Keratinocyte (primary cell): ENCODE results near the gene FGD4. TPM values are rescaled to one million over a fixed set of nuclear protein-coding genes. Genes with fewer than 3 reads are reported as not detected.

Source experiments
- DNase-seq: peaks from one replicate; pipeline ENCODE4 v3.0.0-alpha.2; 2011; ENCODE audit warnings: low read depth, missing footprints, low spot score
- FAIRE-seq: peaks from 2 replicates; lab custom pipeline; 2011; peaks lifted over from hg19 to GRCh38; lab: Jason Lieb, UNC
- H2AFZ ChIP-seq: 2 replicates; pipeline ENCODE4 v1.6.0; 2012; ENCODE audit warnings: low read length, control low read depth, inconsistent platforms; ENCODE audit not compliant: control insufficient read depth
- H3K27ac ChIP-seq: 2 replicates; pipeline ENCODE4 v1.5.1; 2011; ENCODE audit warnings: low read length; ENCODE audit not compliant: control insufficient read depth, insufficient read depth
- H3K27me3 ChIP-seq: 3 replicates; pipeline ENCODE4 v1.6.0; 2011; ENCODE audit warnings: low read length; ENCODE audit not compliant: control insufficient read depth, insufficient read depth; ENCODE audit errors: extremely low read depth
- H3K36me3 ChIP-seq, 2 experiments: 2 replicates in 1 of 2; 3 replicates in 1 of 2; pipeline ENCODE4 v1.5.1; 2011; ENCODE audit warnings: low read length in 2 of 2, mild to moderate bottlenecking in 1 of 2; ENCODE audit not compliant: control insufficient read depth in 2 of 2, insufficient read depth in 2 of 2; ENCODE audit errors: extremely low read depth in 1 of 2
- H3K4me1 ChIP-seq: 3 replicates; pipeline ENCODE4 v1.5.1; 2011; ENCODE audit warnings: low read length; ENCODE audit not compliant: control insufficient read depth, insufficient read depth; ENCODE audit errors: extremely low read depth
- H3K4me2 ChIP-seq: 3 replicates; pipeline ENCODE4 v1.6.0; 2011; ENCODE audit warnings: low read depth, low read length; ENCODE audit not compliant: control insufficient read depth, insufficient read depth; ENCODE audit errors: extremely low read depth
- H3K4me3 ChIP-seq, 3 experiments: fragments of 200-600 bp in 1 of 3; sonication (generic) in 1 of 3; 2 replicates in 2 of 3; 3 replicates in 1 of 3; pipeline ENCODE4 v1.5.1; 2011 to 2016; ENCODE audit warnings: low read length in 3 of 3, mild to moderate bottlenecking in 3 of 3, control low read depth in 2 of 3, inconsistent platforms in 1 of 3, low read depth in 1 of 3, mixed read lengths in 1 of 3, mixed run types in 1 of 3, moderate library complexity in 1 of 3; ENCODE audit not compliant: control insufficient read depth in 2 of 3, insufficient read depth in 2 of 3; ENCODE audit errors: extremely low read depth in 1 of 3
- H3K79me2 ChIP-seq: 2 replicates; pipeline ENCODE4 v1.6.0; 2012; ENCODE audit warnings: low read length; ENCODE audit not compliant: control insufficient read depth, insufficient read depth
- H3K9ac ChIP-seq: 3 replicates; pipeline ENCODE4 v1.6.0; 2011; ENCODE audit warnings: low read length; ENCODE audit not compliant: control insufficient read depth, insufficient read depth; ENCODE audit errors: extremely low read depth
- H3K9me1 ChIP-seq: 3 replicates; pipeline ENCODE4 v1.6.0; 2011; ENCODE audit warnings: low read length; ENCODE audit not compliant: control insufficient read depth, insufficient read depth; ENCODE audit errors: extremely low read depth
- H3K9me3 ChIP-seq: 2 replicates; pipeline ENCODE4 v1.5.1; 2012; ENCODE audit warnings: low read depth, low read length; ENCODE audit not compliant: control insufficient read depth
- H4K20me1 ChIP-seq: 3 replicates; pipeline ENCODE4 v1.6.0; 2011; ENCODE audit warnings: low read length; ENCODE audit not compliant: control insufficient read depth, insufficient read depth; ENCODE audit errors: extremely low read depth
- CTCF ChIP-seq, 3 experiments: IDR thresholded peaks in 1 of 3; conservative IDR thresholded peaks in 1 of 3; optimal IDR thresholded peaks in 1 of 3; 2 replicates in 2 of 3; 3 replicates in 1 of 3; pipeline versions ENCODE3 to v1.5.1; 2011; ENCODE audit warnings: low read length in 3 of 3, mild to moderate bottlenecking in 3 of 3, moderate library complexity in 2 of 3, control low read depth in 1 of 3, inconsistent platforms in 1 of 3; ENCODE audit not compliant: insufficient read depth in 2 of 3; ENCODE audit errors: extremely low read depth in 1 of 3
- EZH2 ChIP-seq: IDR thresholded peaks from one replicate; pipeline ENCODE4 v1.6.1; 2012; ENCODE audit warnings: inconsistent platforms, mild to moderate bottlenecking, low read length, moderate library complexity
- dilution Hi-C: fragments of 300-500 bp; cut with MboI; formaldehyde crosslinking; loops from one replicate; pipeline ENCODE4 v1.7.0; 2020; ENCODE audit warnings: low sequenced_read_pairs; ENCODE audit not compliant: extremely low pct_ligation_motif_present
- polyA plus RNA-seq, 5 experiments: library from polyadenylated mRNA; depleted of rRNA in 3 of 5; stranded (reverse) in 3 of 5; stranded (forward) in 1 of 5; unstranded in 1 of 5; fragments of >200 nt; gene quantifications; 1 replicate in 1 of 5; 2 replicates in 3 of 5; 3 replicates in 1 of 5; pipeline versions ENCODE4 v1.2.1 to v1.2.3, GENCODE V29; 2011 to 2012; ENCODE audit warnings: missing spikeins in 2 of 5, low read depth in 1 of 5, low replicate concordance in 1 of 5

The FGD4 gene
- polyA plus RNA-seq, 1 donor (not counting 4 experiments of a cell fraction or from before 2014, with no cell fraction given), result 10.5 TPM

GRCh38 chr12:32647275-32647674 lies 247.9 kb downstream of the FGD4 start:
- H3K27me3 ChIP-seq, result no peaks in the 10 kb centered on the region
- FAIRE-seq (no peak), DNase-seq (no peak)
- H3K9me3 ChIP-seq, result no peaks in the 10 kb centered on the region
- H3K9ac ChIP-seq, result no peak overlapping the region
- dilution Hi-C loops, result no loop called here
- no peak overlapping the region for H3K4me2 ChIP-seq
- no peak for TF ChIP-seq CTCF (optimal IDR thresholded peaks at IDR 0.05 in 1 of 3, IDR thresholded peaks at IDR 0.05 in 1 of 3, conservative IDR thresholded peaks at IDR 0.05 in 1 of 3; ENCODE audit: extremely low read depth in 1 of 3, insufficient read depth in 2 of 3, low read length in 3 of 3)
- no peak overlapping the region for H3K4me3 ChIP-seq
- no peaks in the 10 kb centered on the region for H3K9me1 ChIP-seq
- H3K79me2 ChIP-seq, result no peaks in the 10 kb centered on the region
- no peaks in the 10 kb centered on the region for H4K20me1 ChIP-seq
- H3K27ac ChIP-seq, result no peak overlapping the region
- H3K36me3 ChIP-seq, result peaks cover 0 to 1% of the 10 kb centered on the region in 2 experiments
- H2AFZ ChIP-seq, result no peak overlapping the region
- H3K4me1 ChIP-seq, result peaks cover 12% of the 10 kb centered on the region

- H3K36me3 ChIP-seq, result peaks cover 0 to 1% of the 10 kb centered on the region in 2 experiments
- no peak overlapping the region for H3K27ac ChIP-seq
- no peaks in the 10 kb centered on the region for H3K9me1 ChIP-seq
- no peak overlapping the region for H3K9ac ChIP-seq
- DNase-seq (no peak), FAIRE-seq (peak; percentile 91)
- peaks cover 12% of the 10 kb centered on the region for H3K4me1 ChIP-seq
- peak overlapping the region; percentile 54 for H3K4me2 ChIP-seq
- H3K79me2 ChIP-seq, result no peaks in the 10 kb centered on the region
- TF ChIP-seq CTCF (optimal IDR thresholded peaks at IDR 0.05 in 1 of 3, IDR thresholded peaks at IDR 0.05 in 1 of 3, conservative IDR thresholded peaks at IDR 0.05 in 1 of 3; ENCODE audit: extremely low read depth in 1 of 3, insufficient read depth in 2 of 3, low read length in 3 of 3) (no peak), EZH2 (no peak)
- no peaks in the 10 kb centered on the region for H3K27me3 ChIP-seq
- no peak overlapping the region for H3K4me3 ChIP-seq
- H3K9me3 ChIP-seq, result no peaks in the 10 kb centered on the region
- no peak overlapping the region for H2AFZ ChIP-seq
- H4K20me1 ChIP-seq, result no peaks in the 10 kb centered on the region
- dilution Hi-C loops, result no loop called here
Measured at GRCh38 chr12:32650508-32650907, 251.2 kb downstream of the FGD4 start.
